HUES48 (cell line): ENCODE results near the gene STRIP1.

Experiments
- H3K27ac ChIP-seq: one replicate; pipeline ENCODE4 v1.7.0; 2013; ENCODE audit warnings: low read depth, low read length, inconsistent platforms
- H3K27me3 ChIP-seq: 2 replicates; pipeline ENCODE4 v1.6.1; 2013; ENCODE audit warnings: mild to moderate bottlenecking, low read length; ENCODE audit not compliant: control insufficient read depth, insufficient read depth
- H3K36me3 ChIP-seq: 2 replicates; pipeline ENCODE4 v1.6.1; 2013; ENCODE audit warnings: low read length; ENCODE audit not compliant: control insufficient read depth, insufficient read depth
- H3K4me1 ChIP-seq: 2 replicates; pipeline ENCODE4 v1.6.1; 2013; ENCODE audit warnings: mild to moderate bottlenecking, low read length; ENCODE audit not compliant: control insufficient read depth, insufficient read depth
- H3K4me3 ChIP-seq: 2 replicates; pipeline ENCODE4 v1.5.1; 2013; ENCODE audit warnings: mild to moderate bottlenecking, low read depth, low read length
- H3K9ac ChIP-seq: 2 replicates; pipeline ENCODE4 v1.6.1; 2013; ENCODE audit warnings: mild to moderate bottlenecking, low read depth, low read length, moderate library complexity
- H3K9me3 ChIP-seq: 2 replicates; pipeline ENCODE4 v1.6.1; 2013; ENCODE audit warnings: low read length; ENCODE audit not compliant: control insufficient read depth, insufficient read depth

The STRIP1 gene

DNA sequence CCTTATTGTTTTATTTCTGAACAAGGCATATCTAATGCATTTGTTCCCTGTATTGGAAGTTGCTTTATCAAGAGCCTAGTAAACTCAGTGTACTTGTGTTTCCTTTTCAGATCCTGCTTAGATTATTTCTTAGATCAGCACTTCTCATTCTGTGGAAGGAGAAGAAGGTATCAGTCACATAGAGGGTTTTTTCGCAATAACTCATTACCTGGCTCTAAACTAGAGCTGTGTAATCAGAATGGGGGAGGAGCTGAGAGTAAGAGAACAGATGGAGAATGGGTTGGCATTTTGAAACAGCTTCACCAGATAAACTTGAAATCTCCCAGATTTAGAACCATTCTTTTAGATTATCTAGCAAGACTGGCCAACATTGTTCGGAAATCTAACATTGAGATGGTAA lies 38.9 kb upstream of the STRIP1 start:
- H3K36me3 ChIP-seq = peaks cover 14% of the 10 kb centered on the region
- H3K27ac ChIP-seq = no peak overlapping the region
- no peak overlapping the region for H3K4me3 ChIP-seq
- no peaks in the 10 kb centered on the region for H3K4me1 ChIP-seq
- no peaks in the 10 kb centered on the region for H3K27me3 ChIP-seq
- H3K9ac ChIP-seq = no peak overlapping the region
- no peaks in the 10 kb centered on the region for H3K9me3 ChIP-seq

DNA sequence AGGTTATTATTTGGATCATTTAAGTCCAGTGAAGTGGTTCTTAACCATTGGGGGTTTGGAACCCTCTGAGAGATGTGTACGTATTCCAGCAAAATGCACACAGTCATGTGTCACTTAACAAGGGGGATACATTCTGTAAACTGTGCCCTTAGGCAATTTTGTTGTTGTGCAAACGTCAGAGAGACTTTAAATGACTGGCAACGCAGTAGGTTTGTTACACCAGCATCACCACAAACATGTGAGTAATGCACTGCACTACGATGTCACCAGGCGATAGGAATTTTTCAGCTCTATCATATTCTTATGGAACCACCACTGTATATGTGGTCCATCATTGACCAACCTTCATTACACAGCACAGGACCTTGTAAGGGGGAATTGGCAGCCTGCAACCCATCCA lies 37.9 kb upstream of the STRIP1 start:
- Histone ChIP-seq H3K4me1 (no peaks in the 10 kb centered on the region), H3K4me3 (no peak overlapping the region), H3K27me3 (no peaks in the 10 kb centered on the region), H3K9ac (no peak overlapping the region), H3K9me3 (no peaks in the 10 kb centered on the region), H3K27ac (no peak overlapping the region), H3K36me3 (peaks cover 13% of the 10 kb centered on the region)

GRCh38 chr1:109997204-109997866 lies 37.1 kb upstream of the STRIP1 start:
- Histone ChIP-seq H3K9ac (no peak overlapping the region), H3K36me3 (peaks cover 11% of the 10 kb centered on the region), H3K9me3 (no peaks in the 10 kb centered on the region), H3K27me3 (no peaks in the 10 kb centered on the region), H3K4me3 (no peak overlapping the region), H3K4me1 (peaks cover 5% of the 10 kb centered on the region), H3K27ac (no peak overlapping the region)

DNA sequence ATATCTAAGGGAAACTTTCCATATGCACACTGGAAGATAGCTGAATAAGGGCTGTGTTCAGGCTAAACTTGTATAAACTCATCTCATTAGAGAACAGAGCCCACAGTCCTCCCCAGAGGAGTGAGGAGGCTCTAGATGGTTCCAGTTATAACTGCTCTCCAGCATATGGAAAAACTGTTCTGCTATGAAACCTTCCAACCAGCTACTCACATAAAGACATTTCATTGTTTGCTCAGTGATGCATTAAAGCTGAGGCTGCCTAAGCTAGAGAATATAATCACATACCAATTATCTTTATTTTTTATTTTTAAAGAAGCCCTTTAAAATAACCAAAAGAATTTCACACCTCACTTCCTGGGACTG lies 36.6 kb upstream of the STRIP1 start:
- H3K4me1 ChIP-seq = peaks cover 10% of the 10 kb centered on the region

DNA sequence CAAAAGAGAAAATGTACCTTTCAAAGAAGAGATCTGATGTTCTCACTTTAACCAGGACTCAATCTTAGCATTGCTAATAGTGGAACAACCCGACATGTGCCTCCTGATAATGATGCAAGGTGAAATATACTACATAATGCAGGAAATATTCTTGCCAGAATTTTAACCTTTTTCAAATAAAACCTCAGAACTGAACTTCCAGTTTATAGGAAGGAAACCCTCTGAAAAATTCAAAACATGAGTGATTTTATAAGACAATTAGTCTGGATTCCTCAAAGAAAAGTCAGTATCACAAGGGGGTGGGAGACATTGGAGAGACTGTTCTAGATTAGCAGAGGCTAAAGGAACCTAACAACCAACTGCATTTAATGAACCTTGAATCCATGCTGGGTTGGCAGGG lies 31.7 kb upstream of the STRIP1 start:
- Histone ChIP-seq H3K4me3 (no peak overlapping the region), H3K27me3 (no peaks in the 10 kb centered on the region), H3K36me3 (no peaks in the 10 kb centered on the region), H3K9ac (no peak overlapping the region; the same call in 1 of the 2 replicates), H3K4me1 (peaks cover 57% of the 10 kb centered on the region), H3K27ac (peak overlapping the region; percentile 85), H3K9me3 (no peaks in the 10 kb centered on the region)

More for the DNA sequence above, 36.6 kb upstream of the STRIP1 start:
- Histone ChIP-seq H3K9ac (no peak overlapping the region), H3K36me3 (peaks cover 11% of the 10 kb centered on the region), H3K4me3 (no peak overlapping the region), H3K27ac (no peak overlapping the region), H3K27me3 (no peaks in the 10 kb centered on the region), H3K9me3 (no peaks in the 10 kb centered on the region)

DNA sequence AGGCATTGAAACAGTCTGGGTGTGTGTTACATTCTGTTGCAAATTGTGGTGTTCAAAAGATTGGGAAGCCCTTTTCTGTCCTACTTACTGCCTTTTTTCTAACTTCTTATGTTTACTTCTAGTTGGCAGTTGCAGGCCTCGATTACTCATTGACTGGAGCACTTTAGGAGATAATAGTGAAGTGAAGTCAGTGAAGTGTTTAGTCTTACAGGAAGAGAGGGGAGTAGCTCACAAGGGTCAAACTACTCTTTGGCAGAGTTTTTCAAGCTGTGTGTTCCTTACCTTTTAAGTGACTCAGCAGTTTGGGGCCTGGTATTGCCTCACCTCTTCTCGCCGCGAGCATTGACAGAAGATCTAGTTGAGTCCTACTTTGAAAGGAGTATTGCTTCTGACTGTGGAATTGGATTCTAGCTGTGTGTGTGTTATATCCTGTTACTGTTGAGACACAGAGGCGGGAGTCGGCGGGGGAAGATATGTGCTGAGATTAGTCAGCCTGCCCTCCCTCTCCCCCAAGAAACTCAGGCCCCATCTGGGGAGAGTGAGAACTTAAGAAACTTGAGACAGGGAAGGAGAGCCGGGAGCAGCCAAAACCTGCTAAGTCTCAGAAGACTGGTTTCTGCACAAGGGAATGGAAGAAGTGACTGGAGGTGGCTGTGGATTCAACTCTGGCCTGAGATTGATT lies 30.5 kb upstream of the STRIP1 start:
- no peaks in the 10 kb centered on the region for H3K9me3 ChIP-seq
- peaks cover 57% of the 10 kb centered on the region for H3K4me1 ChIP-seq
- peaks cover 2% of the 10 kb centered on the region for H3K36me3 ChIP-seq
- peak overlapping the region; percentile 22 for H3K4me3 ChIP-seq
- H3K27ac ChIP-seq = peak overlapping the region; percentile 85
- no peaks in the 10 kb centered on the region for H3K27me3 ChIP-seq
- H3K9ac ChIP-seq = peak overlapping the region; percentile 14

- peaks cover 57% of the 10 kb centered on the region for H3K4me1 ChIP-seq
- H3K27me3 ChIP-seq = no peaks in the 10 kb centered on the region
- H3K9ac ChIP-seq = 0 out of 2 replicates have a peak overlapping the region, but pooled peaks have one; percentile 14
- peak overlapping the region; percentile 85 for H3K27ac ChIP-seq
- H3K4me3 ChIP-seq = peak overlapping the region; percentile 22; the same call in 1 of the 2 replicates
- no peaks in the 10 kb centered on the region for H3K9me3 ChIP-seq
- H3K36me3 ChIP-seq = peaks cover 9% of the 10 kb centered on the region
Observed at GRCh38 chr1:110004583-110004982, 29.8 kb upstream of the STRIP1 start.

GRCh38 chr1:110005971-110006370 lies 28.5 kb upstream of the STRIP1 start:
- H3K4me1 ChIP-seq = peaks cover 57% of the 10 kb centered on the region
- no peak overlapping the region for H3K9ac ChIP-seq
- H3K9me3 ChIP-seq = no peaks in the 10 kb centered on the region
- no peaks in the 10 kb centered on the region for H3K27me3 ChIP-seq
- H3K4me3 ChIP-seq = no peak overlapping the region
- peaks cover 22% of the 10 kb centered on the region for H3K36me3 ChIP-seq
- no peak overlapping the region for H3K27ac ChIP-seq

DNA sequence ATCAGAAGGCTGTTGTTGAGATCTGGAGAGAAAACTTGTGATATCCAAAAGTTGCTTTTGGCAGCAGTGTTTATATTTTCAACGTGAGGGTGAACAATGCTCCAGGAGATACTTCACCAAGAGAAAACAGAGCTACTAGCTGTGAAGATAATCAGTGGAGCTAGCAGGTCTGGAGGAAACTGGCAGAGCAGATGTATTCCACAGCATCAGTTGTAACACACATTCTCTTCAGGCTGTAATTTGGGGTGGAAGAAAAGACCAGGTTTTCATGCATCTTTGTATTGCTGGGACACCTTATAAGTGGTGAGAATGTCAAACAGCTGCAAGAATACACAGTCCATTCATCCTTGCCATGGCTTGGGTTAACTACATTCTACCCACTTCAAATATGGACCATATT lies 27.9 kb upstream of the STRIP1 start:
- H3K4me3 ChIP-seq = no peak overlapping the region
- no peak overlapping the region for H3K27ac ChIP-seq
- H3K36me3 ChIP-seq = peaks cover 28% of the 10 kb centered on the region
- no peak overlapping the region for H3K9ac ChIP-seq
- no peaks in the 10 kb centered on the region for H3K9me3 ChIP-seq
- no peaks in the 10 kb centered on the region for H3K27me3 ChIP-seq
- peaks cover 57% of the 10 kb centered on the region for H3K4me1 ChIP-seq

- Histone ChIP-seq H3K27ac (peak overlapping the region; percentile 62), H3K4me1 (peaks cover 53% of the 10 kb centered on the region), H3K27me3 (no peaks in the 10 kb centered on the region), H3K9ac (no peak overlapping the region), H3K9me3 (no peaks in the 10 kb centered on the region), H3K4me3 (peak overlapping the region; percentile 28; the same call in 1 of the 2 replicates), H3K36me3 (peaks cover 34% of the 10 kb centered on the region)
Observed at GRCh38 chr1:110007046-110007830, 27.2 kb upstream of the STRIP1 start.
